Breast epithelium (tissue), 3 donors: Measurements from ENCODE around the gene PDCD1LG2.

Experiments used
- CTCF ChIP-seq, 3 donors: fragments of 450-650 bp; IDR thresholded peaks; one replicate each; pipeline ENCODE4 v1.5.1; 2016 to 2017; ENCODE audit warnings: antibody characterized with exemption in 3 of 3, mild to moderate bottlenecking in 3 of 3, moderate library complexity in 3 of 3
- POLR2A ChIP-seq: fragments of 450-650 bp; IDR thresholded peaks from one replicate; pipeline ENCODE4 v1.6.1; 2016; ENCODE audit warnings: antibody characterized with exemption, mild to moderate bottlenecking, moderate library complexity
- POLR2AphosphoS5 ChIP-seq, 3 donors: sonication (generic); formaldehyde crosslinking; IDR thresholded peaks; one replicate each; pipeline ENCODE4 v1.6.1; 2017; ENCODE audit warnings: antibody characterized with exemption in 3 of 3

GRCh38 chr9:5559659-5560058 lies 49.3 kb downstream of the PDCD1LG2 start:
- TF ChIP-seq POLR2AphosphoS5 (IDR thresholded peaks at IDR 0.05) (no peak), CTCF (IDR thresholded peaks at IDR 0.05) (no peak), POLR2A (no peak)
